Effector CD4-positive, alpha-beta T cell (primary cell): Measurements from ENCODE around the gene TIMP1.

Experiments
- DNase-seq: peaks from one replicate; pipeline ENCODE4 v3.0.0-alpha.2; 2020

TIMP1 gene

DNA sequence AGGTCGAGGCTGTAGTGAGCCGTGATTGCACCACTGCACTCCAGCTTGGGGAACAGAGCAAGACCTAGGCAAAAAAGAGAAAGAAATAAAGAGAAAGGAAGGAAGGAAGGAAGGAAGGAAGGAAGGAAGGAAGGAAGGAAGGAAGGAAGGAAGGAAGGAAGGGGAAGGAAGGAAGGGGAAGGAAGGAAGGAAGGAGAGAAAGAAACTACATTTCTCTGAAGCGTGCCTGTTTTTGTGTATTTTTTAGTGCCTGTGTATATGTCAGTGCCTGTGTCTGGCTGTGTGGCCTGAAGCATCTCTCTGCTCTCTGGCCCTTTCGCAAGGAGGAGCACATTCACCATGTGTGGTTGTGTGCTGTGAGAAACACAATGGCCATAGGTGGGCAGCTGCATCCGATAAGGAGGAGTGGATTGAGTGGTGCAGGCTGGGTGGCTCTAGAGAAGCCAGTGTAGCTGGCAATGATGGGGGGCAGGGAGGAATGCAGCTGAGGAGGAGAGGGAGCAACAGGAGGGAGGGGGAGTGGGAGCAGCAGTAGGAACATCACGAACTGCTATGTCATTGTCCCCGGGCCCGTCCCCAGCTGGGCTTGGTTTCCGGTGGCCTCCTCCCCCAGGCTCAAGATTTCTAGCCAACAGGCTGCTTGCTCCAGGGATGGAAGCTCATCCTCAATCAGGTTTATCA is 26.0 kb downstream of the TIMP1 start:
- DNase-seq, result no peak

DNA sequence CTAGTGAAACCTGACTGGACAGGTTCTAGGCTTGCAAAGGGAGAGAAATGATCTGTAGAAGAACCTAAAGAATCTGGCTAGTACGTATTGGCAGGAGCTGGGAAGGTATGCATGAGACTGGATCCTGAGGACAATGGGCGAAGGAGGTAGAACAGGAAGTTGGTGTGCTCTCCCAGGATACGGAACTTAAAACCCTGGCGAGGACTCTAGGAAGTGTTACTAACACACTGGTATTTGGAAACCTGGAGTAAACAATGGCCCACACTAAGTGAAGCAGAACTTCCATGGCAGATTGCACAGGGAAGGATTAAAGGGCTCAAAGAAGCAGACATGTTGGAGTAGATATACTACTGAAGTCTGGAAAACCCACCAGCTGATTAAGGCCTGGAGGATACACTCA is 28.3 kb downstream of the TIMP1 start:
- no peak for DNase-seq

DNA sequence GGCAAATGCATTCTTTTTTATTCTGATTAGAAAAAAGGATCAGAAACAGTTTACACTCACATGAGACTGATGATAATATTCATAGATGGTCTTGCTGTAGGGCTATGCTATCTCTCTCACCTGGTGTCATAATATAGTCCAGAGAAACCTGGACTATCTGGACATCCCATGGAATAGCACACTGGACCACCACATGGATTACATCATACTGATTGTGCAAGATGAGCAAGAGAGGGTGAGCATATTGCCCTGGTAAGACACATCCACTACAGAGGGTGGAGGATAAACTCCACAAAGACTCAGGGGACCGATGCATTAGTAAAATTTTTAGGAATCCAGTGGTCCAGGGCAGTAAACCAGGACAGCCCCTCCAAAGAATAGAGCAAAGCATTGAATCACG is 29.3 kb downstream of the TIMP1 start:
- DNase-seq, result no peak

DNA sequence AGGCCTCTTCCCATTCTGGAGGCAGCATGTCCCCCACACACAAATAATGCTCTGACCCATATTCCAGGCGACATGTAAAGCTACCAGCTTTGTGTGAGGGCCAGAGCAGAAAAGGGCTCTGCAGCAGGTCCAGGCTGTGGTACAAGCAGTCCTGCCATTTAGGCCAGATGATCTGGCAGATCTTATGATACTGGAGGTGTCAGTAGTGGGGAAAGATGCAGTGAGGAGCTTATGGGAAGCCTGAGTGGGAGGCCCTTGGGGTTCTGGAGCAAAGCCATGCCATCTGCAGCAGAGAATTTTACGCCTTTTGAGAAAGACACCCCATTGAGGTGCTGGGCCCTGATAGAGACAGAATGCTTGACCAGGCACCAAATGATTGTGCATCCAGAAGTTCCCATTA is 29.7 kb downstream of the TIMP1 start:
- no peak for DNase-seq

GRCh38 chrX:47612418-47612817 is 30.2 kb downstream of the TIMP1 start:
- no peak for DNase-seq

GRCh38 chrX:47613082-47613481 is 30.8 kb downstream of the TIMP1 start:
- DNase-seq, result no peak

- DNase-seq, result no peak
These were observed 32.4 kb downstream of the TIMP1 start for GRCh38 chrX:47614618-47615017.

DNA sequence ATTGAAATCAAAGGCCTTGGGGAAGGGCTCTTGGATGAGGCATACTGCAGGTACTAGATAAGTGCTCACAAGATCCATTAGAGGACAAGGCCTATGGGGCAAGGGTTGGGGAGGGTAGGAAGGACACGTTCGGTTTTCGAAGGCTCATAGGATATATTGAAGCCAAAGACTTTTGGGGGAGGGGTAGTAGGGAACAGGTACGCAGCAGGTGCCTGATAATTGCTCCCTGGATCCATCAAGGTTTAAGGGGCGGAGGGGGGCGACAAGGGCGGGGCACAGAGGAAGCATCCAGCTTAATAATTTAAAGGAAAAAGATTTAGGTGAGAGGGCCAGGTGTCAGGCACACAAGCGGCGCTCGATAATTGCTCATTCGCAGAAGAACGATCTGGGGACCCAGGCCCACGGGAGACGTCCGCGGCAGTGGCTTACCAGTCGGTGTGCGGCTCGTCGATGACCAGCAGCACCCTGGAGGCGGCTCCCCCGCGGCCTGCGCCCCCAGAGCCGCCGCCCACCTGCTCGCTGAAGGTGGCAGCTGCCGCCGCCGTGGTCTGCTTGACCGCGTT is 36.8 kb downstream of the TIMP1 start:
- DNase-seq, result no peak

DNA sequence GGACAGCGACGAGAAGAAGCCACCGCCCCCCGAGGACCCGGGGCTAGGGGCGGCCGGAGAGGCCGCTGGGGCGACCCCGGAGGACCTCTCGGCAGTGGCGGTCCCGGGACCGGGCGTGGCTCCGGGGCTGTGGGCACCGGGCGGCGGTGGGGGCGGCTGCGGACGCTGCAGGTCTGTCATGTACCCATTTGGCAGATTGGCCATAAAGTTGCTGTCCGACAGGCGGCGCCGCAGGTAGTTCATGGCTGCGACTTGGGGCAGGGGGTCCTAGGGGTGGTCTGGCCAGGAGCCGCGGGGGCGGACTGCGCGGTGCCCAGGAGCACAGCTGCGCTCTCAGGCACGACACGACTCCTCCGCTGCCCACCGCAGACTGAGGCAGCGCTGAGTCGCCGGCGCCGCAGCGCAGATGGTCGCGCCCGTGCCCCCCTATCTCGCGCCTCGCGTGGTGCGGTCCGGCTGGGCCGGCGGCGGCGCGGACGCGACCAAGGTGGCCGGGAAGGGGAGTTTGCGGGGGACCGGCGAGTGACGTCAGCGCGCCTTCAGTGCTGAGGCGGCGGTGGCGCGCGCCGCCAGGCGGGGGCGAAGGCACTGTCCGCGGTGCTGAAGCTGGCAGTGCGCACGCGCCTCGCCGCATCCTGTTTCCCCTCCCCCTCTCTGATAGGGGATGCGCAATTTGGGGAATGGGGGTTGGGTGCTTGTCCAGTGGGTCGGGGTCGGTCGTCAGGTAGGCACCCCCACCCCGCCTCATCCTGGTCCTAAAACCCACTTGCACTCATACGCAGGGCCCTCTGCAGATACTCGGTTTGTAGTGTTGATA is 37.5 kb downstream of the TIMP1 start, which contains the start of gene SYN1:
SYN1 (minus strand) TSS at position 372 of the 817 bp plus-strand sequence; CDS start at position 243, 129 bp downstream.
- peak; percentile 69 for DNase-seq

DNA sequence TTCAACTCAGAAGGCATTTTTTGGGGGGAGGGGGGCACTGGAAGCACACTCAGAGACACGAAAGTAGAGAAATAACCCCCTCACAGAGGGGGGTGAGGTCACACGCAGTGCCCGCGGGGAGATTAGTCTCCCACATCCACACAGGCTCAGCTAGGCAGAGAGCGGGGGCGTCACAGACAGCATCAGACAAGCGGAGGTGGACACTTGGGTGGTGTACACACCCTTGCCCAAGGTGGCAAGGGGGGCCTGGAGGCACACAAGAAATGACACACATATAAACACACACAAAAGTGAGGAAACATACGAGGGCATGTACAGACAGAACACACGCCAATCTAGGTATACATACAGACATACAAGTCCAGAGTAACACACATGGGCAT is 38.1 kb downstream of the TIMP1 start:
- DNase-seq, result no peak

- no peak for DNase-seq
These were observed 39.6 kb downstream of the TIMP1 start for GRCh38 chrX:47621851-47622250.

DNA sequence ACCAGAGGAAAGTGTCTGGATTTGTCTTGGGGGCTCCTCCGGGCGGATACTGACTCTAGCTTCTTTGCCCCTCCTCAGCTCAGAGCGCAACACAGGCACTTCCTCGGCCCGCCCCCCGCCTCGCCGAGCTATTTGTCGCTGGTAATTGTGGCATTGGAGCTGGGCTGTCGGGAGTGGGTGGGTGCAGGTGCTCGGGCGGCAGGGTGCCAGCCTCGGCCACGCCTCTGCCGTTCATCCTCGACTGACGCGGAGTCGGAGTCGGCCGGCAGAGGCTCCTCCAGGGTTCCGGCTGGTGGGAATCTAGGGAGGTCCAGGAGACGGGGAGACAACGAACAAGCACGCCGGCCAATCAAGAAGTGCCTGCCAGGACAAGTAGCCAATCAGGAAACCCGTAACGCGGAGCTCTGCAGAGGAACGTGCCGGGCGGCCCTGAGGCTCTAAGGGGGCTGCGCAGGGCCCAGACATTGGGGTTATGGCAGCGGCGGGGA is 41.3 kb downstream of the TIMP1 start:
- peak; percentile 27 for DNase-seq

DNA sequence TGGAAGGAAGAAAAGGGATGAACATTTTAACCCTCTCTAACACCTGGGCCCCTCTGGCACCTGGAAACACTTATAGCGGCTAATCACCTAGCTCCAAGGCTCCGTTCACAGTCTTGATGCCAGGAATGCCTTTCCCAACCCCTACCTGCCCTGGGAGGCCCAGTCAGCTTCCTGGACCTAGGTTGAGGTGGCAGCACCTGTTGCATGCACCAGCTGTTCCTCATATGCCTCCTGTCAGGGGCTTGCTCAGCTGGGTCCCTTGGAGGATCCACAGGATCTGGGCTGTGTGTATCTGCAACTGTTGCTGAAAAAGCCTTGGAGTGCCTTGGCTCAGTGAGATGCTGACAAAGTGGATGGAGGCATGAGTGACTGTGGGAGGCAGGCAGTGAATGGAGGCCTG is 43.1 kb downstream of the TIMP1 start:
- no peak for DNase-seq

GRCh38 chrX:47628982-47629381 is 46.7 kb downstream of the TIMP1 start:
- DNase-seq, result no peak

- DNase-seq, result no peak
These were observed 47.4 kb downstream of the TIMP1 start, which contains the start of gene CFP for GRCh38 chrX:47629419-47630200. CFP (minus strand) TSS chrX:47629930; CDS start chrX:47629844, 86 bp downstream.

DNA sequence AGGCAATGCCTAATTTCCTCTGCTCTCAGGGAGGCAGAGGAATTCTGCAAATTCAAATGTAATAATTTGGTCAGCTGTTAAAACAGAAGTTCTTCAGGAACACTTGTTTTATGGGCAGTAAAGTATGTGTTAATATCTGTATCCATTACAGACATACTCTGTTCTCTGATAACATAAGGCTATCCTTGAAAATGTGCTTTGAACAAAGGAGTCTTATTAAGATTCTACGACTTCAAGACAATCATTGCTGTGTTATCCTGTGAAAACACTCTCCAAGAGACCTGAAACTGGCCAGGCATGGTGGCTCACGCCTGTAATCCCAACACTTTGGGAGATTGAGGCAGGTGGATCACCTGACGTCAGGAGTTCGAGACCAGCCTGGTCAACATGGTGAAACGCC is 49.4 kb downstream of the TIMP1 start:
- no peak for DNase-seq

DNA sequence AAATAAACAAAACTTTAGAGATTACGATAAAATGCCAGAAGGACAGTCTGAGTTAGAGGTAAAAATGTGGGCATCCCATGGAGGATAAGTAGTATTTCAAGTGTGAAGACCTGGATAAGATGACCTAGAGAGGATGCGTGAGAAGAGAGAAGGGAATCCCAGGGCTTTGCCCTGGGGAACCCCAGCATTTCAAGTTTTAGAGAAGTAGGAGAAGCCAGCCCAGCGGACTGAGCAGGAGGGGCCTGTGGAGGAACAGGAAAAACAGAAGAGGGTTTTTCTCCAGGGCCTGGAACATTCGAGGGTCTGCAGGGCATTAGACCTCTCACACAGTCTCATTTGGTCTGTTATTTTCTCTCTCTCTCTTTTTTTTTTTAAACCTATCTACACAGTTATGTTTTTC is 50.4 kb downstream of the TIMP1 start:
- DNase-seq, result no peak

DNA sequence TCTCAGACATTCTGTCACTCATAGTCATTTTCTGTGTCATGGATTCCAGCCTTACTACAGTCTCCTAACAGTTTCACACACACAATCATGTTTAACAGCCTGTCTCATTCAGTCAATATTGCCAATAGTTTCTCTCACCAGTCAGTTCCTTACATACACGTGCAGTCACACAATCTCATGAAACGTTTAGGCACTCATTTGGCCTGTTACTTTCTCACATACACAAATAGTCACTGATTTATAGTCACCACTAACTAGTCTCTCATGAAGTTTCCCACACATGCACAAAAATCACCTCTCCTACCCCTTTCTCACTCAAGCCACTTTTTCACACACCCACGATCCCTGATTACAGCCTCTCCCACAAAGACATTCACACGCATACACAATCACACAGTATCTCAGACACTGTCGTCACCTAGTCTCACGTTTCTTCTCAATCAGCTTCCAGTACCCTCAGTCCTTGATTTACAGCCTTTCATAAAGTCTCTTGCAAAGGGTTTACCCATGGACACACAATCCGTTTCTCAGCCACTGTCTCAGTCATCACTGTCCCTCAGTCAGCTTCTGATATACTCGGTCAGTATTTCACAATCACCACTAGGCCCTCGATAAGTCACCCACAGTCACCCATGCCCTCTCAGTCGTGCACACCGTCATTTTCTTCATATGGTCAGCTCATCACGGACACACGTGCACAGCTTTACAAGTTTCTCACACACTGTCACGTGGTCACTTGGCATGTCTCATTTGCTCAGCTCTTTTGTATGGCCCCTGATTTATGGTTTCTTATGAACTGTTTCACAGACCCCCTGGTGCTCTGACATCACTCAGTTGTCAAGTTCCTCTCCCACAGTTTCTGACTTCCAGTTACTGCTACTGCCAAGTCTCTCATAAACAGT is 51.7 kb downstream of the TIMP1 start:
- DNase-seq, result no peak

DNA sequence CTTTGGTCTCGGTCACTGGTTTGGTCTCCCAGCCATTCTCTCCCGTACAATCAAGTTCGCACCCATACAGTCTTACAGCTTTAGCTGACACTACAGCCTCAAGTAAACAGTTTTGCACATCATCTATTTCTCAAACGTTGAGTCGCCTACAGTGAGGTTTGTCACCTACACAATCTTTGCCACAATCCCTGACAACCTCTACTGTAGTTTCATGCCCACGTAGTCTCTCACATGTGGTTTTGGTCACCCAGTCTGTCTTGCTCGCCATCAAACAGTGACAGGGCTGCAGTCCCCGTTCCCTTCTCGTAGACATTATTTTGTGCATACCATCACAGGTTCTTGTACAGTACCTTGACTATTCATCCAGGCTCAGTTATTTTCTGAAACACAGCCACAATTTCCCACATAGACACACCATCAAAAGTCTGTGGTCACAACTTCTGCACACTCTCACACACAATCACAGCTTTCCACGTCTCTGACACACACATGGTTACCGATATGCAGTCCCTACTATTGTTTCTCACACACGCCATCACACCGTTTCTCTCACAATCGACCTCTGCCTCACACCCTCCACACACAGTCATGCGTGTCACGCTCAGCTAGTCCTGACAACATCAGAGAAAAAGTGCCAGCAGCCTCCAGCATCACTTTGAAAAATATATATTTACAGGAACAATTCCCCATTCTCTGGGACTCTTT is 52.8 kb downstream of the TIMP1 start:
- no peak for DNase-seq
